Prostate gland (tissue), 2 donors: Measurements from ENCODE around the gene RXRA. TPM values are rescaled to one million over a fixed set of nuclear protein-coding genes. Genes with fewer than 3 reads are reported as not detected.
"Not testable (repeated sequence)": the region's sequence is repeated elsewhere in the genome, so short reads cannot be mapped to it uniquely, and the experiment has no call there.

ENCODE experiments used
- DNase-seq: peaks from one replicate; pipeline ENCODE4 v3.0.0-alpha.2; 2019; ENCODE audit warnings: low spot score
- H3K27ac ChIP-seq, 2 donors: fragments of 200-600 bp; sonication (generic); 2 replicates each; pipeline ENCODE4 v1.5.1; 2017 to 2019
- H3K27me3 ChIP-seq: fragments of 200-600 bp; sonication (generic); replicated peaks from 2 replicates; pipeline ENCODE4 v1.5.1; 2019; ENCODE audit not compliant: insufficient read depth
- H3K36me3 ChIP-seq, 2 donors: fragments of 200-600 bp; sonication (generic); 1 replicate in 1 of 2; 2 replicates in 1 of 2; pipeline versions ENCODE4 v1.5.1 to v1.8.1; 2017 to 2019
- H3K4me1 ChIP-seq: fragments of 200-600 bp; sonication (generic); replicated peaks from 2 replicates; pipeline ENCODE4 v1.5.1; 2019
- H3K4me3 ChIP-seq, 2 donors: fragments of 200-600 bp; sonication (generic); 2 replicates each; pipeline ENCODE4 v1.5.1; 2017 to 2019
- H3K9me3 ChIP-seq: fragments of 200-600 bp; sonication (generic); 2 replicates; pipeline ENCODE4 v1.5.1; 2017
- POLR2A ChIP-seq: fragments of 450-650 bp; IDR thresholded peaks from one replicate; pipeline ENCODE4 v1.6.1; 2016; ENCODE audit warnings: antibody characterized with exemption, mild to moderate bottlenecking
- POLR2AphosphoS5 ChIP-seq: sonication (generic); formaldehyde crosslinking; IDR thresholded peaks from one replicate; pipeline ENCODE4 v1.6.1; 2017; ENCODE audit warnings: antibody characterized with exemption
- WGBS: methylation state at CpG from one replicate; pipeline ENCODE4 v1.1.5; 2018; 5-methylcytosine and 5-hydroxymethylcytosine counted together
- intact Hi-C: fragments of 100-400 bp; cut with DNase I; formaldehyde crosslinking; loops from one replicate; pipeline ENCODE4 v1.14.2; 2022
- total RNA-seq, 2 donors: library from RNA; depleted of rRNA; stranded (reverse); fragments of >200 nt; gene quantifications; one replicate each; pipeline ENCODE4 v1.1.0, GENCODE V29; 2016
- TF ChIP-seq, protein P1 (sequence below), 4 experiments: fragments of 200-600 bp in 2 of 4; fragments of 450-650 bp in 2 of 4; sonication (generic) in 2 of 4; IDR thresholded peaks; 1 replicate in 3 of 4; 2 replicates in 1 of 4; pipeline ENCODE4 v1.5.1; 2016 to 2019; ENCODE audit warnings: antibody characterized with exemption in 4 of 4, mild to moderate bottlenecking in 2 of 4, moderate library complexity in 2 of 4

The RXRA gene
- total RNA-seq, 2 donors from 2014 or later = 69.5 to 84.1 TPM

GRCh38 chr9:134307674-134308638 is 18.3 kb upstream of the RXRA start:
- WGBS = 84% methylated on average over 17 of the region's 17 CpGs
- H3K27me3 ChIP-seq = no peaks in the 10 kb centered on the region
- TF ChIP-seq, protein P1, sequence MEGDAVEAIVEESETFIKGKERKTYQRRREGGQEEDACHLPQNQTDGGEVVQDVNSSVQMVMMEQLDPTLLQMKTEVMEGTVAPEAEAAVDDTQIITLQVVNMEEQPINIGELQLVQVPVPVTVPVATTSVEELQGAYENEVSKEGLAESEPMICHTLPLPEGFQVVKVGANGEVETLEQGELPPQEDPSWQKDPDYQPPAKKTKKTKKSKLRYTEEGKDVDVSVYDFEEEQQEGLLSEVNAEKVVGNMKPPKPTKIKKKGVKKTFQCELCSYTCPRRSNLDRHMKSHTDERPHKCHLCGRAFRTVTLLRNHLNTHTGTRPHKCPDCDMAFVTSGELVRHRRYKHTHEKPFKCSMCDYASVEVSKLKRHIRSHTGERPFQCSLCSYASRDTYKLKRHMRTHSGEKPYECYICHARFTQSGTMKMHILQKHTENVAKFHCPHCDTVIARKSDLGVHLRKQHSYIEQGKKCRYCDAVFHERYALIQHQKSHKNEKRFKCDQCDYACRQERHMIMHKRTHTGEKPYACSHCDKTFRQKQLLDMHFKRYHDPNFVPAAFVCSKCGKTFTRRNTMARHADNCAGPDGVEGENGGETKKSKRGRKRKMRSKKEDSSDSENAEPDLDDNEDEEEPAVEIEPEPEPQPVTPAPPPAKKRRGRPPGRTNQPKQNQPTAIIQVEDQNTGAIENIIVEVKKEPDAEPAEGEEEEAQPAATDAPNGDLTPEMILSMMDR (IDR thresholded peaks at IDR 0.05) = no peak
- TF ChIP-seq POLR2AphosphoS5 = no peak
- no peak for TF ChIP-seq POLR2A
- no peaks in the 10 kb centered on the region for H3K9me3 ChIP-seq
- no peaks in the 10 kb centered on the region for H3K4me1 ChIP-seq
- H3K36me3 ChIP-seq = no peaks in the 10 kb centered on the region
- no peak overlapping the region for H3K4me3 ChIP-seq
- intact Hi-C loops = no loop called here
- DNase-seq = no peak
- no peak overlapping the region for H3K27ac ChIP-seq

DNA sequence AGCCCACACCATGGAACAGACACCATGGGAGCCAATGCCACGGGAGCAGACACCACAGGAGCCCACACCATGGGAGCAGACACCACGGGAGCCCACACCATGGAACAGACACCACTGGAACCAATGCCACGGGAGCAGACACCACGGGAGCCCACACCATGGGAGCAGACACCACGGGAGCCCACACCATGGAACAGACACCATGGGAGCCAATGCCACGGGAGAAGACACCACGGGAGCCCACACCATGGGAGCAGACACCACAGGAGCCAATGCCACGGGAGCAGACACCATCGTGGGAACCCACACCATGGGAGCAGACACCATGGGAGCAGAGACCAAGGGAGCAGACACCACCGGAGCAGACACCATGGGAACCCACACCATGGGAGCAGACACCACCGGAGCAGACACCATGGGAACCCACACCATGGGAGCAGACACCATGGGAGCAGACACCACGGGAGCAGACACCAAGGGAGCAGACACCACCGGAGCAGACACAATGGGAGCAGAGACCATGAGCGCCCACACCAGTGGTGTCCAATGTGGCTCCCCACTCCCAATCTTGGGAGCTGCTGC is 17.5 kb upstream of the RXRA start:
- H3K4me1 ChIP-seq, H3K27ac ChIP-seq, intact Hi-C loops, H3K36me3 ChIP-seq, H3K4me3 ChIP-seq, H3K27me3 ChIP-seq, H3K9me3 ChIP-seq, DNase-seq: not testable (repeated sequence)
- WGBS = 94% methylated on average over 14 of the region's 14 CpGs

- DNase-seq = no peak
- no peaks in the 10 kb centered on the region for H3K9me3 ChIP-seq
- H3K4me3 ChIP-seq = no peak overlapping the region
- 83% methylated on average over 2 of the region's 2 CpGs for WGBS
- intact Hi-C loops = no loop called here
- TF ChIP-seq POLR2AphosphoS5 = no peak
- TF ChIP-seq, protein P1 (IDR thresholded peaks at IDR 0.05) = no peak
- TF ChIP-seq POLR2A = no peak
- H3K4me1 ChIP-seq = no peaks in the 10 kb centered on the region
- H3K27me3 ChIP-seq = no peaks in the 10 kb centered on the region
- no peaks in the 10 kb centered on the region for H3K36me3 ChIP-seq
- H3K27ac ChIP-seq = no peak overlapping the region
Measured at GRCh38 chr9:134313470-134313869, 12.8 kb upstream of the RXRA start.

DNA sequence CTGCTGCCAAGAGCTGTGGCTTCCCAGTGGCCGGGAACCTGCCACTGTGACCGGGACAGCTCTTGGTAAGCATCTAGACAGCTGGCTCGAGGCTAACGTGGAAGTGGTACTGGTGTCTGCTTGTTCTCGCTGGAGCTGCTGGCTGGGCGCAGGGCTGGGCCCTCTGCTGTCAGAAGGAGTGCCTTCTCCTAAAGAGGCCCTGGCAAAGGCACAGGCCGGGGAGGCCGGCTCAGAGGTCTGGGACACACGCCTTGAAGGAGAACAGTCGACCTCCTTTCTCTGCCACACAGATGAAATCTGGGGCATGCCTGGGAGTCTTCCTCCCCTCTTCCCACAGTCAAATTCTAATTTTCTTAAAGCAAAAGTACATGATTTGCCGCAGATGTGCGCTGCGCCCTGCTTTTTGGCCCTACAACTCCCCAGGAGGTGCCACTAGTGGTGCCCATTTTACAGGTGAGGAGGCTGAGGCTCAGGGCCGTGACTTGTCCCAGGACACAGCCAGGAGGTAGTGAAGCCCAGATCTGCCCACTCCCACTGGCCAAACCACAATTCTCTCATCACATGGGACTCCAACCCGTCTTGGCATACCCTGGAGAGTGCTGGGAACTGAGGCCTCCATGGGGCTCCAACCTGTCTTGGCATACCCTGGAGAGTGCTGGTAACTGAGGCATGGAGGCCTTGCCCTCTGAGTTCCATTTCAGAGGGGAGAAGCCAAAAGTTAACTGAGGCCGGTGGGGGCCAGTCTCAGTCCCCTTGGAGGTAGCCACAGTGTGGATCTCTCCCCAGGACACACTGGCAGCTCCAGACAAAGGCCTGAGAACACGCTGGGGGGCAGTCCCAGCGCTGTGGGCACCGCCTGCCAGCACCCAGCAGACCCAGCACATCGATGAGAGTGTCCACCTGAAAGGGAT is 12.0 kb upstream of the RXRA start:
- Histone ChIP-seq H3K4me1 (no peaks in the 10 kb centered on the region), H3K27ac (no peak overlapping the region), H3K4me3 (no peak overlapping the region), H3K9me3 (no peaks in the 10 kb centered on the region), H3K36me3 (no peaks in the 10 kb centered on the region), H3K27me3 (no peaks in the 10 kb centered on the region)
- no peak for TF ChIP-seq POLR2AphosphoS5
- no peak for TF ChIP-seq POLR2A
- TF ChIP-seq, protein P1 (IDR thresholded peaks at IDR 0.05) = no peak
- intact Hi-C loops = no loop called here
- 88% methylated on average over 18 of the region's 20 CpGs for WGBS
- no peak for DNase-seq
